ENCODE results near the gene VAX1.
"Not testable (repeated sequence)": the region's sequence is repeated elsewhere in the genome, so short reads cannot be mapped to it uniquely, and the experiment has no call there.

Gene VAX1

GRCh38 chr10:117087521-117087920 is 50.5 kb downstream of the VAX1 start:
- no peak for DNase-seq (ENCODE audit: low read depth)
- TF ChIP-seq CTCF (IDR thresholded peaks at IDR 0.05; ENCODE audit: insufficient read depth, low read depth, low read length, missing control alignments): no peak
- H3K4me3 ChIP-seq (ENCODE audit: low read depth, low read length): no peak overlapping the region

GRCh38 chr10:117086546-117086945 is 51.5 kb downstream of the VAX1 start:
- no peak for DNase-seq (ENCODE audit: low read depth)
- no peak for TF ChIP-seq CTCF (IDR thresholded peaks at IDR 0.05; ENCODE audit: insufficient read depth, low read depth, low read length, missing control alignments)

GRCh38 chr10:117084421-117085246 is 53.4 kb downstream of the VAX1 start:
- DNase-seq (ENCODE audit: low read depth); H3K4me3 ChIP-seq (ENCODE audit: low read depth, low read length): not testable (repeated sequence)

More at GRCh38 chr10:117086546-117086945, 51.5 kb downstream of the VAX1 start:
- H3K4me3 ChIP-seq (ENCODE audit: low read depth, low read length): no peak overlapping the region

Data from GM12865 (cell line).